K562 (cell line): ENCODE data around the gene GHDC. TPM values are rescaled to one million over a fixed set of nuclear protein-coding genes. Genes with fewer than 3 reads are reported as not detected.

Experiments used
- ATAC-seq: fragments of 200-7000 bp; cut with Tn5 transposase; 3 replicates; pipeline ENCODE4 v1.9.1; 2020; ENCODE audit warnings: moderate library complexity
- BruUV-seq: library from RNA; stranded (reverse); fragments of 400-500 nt; replicated peaks from 2 replicates; lab custom pipeline; 2021; lab: Mats Ljungman, UMichigan
- CTCF ChIA-PET: fragments of 300-600 bp; formaldehyde crosslinking; extraction: SDS; loops from one replicate; lab custom pipeline; 2021; ENCODE audit warnings: low intra/inter-chr PET ratio; lab: Yijun Ruan, JAX
- POLR2A ChIA-PET: fragments of 300-600, 350-650 bp; sonication (Branson Sonifier 250); formaldehyde crosslinking; extraction: SDS; loops from one replicate; lab custom pipeline; 2021; ENCODE audit warnings: antibody characterized with exemption, inconsistent platforms; lab: Yijun Ruan, JAX
- DNase-seq, 4 experiments: peaks; one replicate each; pipeline versions ENCODE4 v3.0.0 to v3.0.0-alpha.2; 2011 to 2018; ENCODE audit warnings: low spot score in 3 of 4, mixed read lengths in 3 of 4; ENCODE audit errors: extremely low read depth in 1 of 4
- FAIRE-seq: peaks from 2 replicates; lab custom pipeline; 2011; peaks lifted over from hg19 to GRCh38; lab: Jason Lieb, UNC
- H2AFZ ChIP-seq: 2 replicates; pipeline ENCODE4 v1.6.0; 2011; ENCODE audit warnings: low read depth, low read length, control low read depth, inconsistent platforms
- H3K27ac ChIP-seq: fragments of 200-600 bp; 3 replicates; pipeline ENCODE4 v1.8.0; 2011; ENCODE audit warnings: low read depth, mild to moderate bottlenecking, control low read depth, inconsistent platforms, low read length, moderate library complexity, mixed read lengths; ENCODE audit errors: extremely low read depth
- H3K27me3 ChIP-seq, 2 experiments: fragments of 300-600 bp in 1 of 2; 2 replicates in 1 of 2; 3 replicates in 1 of 2; pipeline versions ENCODE4 v1.6.0 to v1.8.0; 2011; ENCODE audit warnings: inconsistent platforms in 2 of 2, low read length in 2 of 2, mild to moderate bottlenecking in 1 of 2, mixed read lengths in 1 of 2, moderate library complexity in 1 of 2; ENCODE audit not compliant: control insufficient read depth in 2 of 2, insufficient read depth in 2 of 2
- H3K36me3 ChIP-seq: fragments of 300-600 bp; 3 replicates; pipeline ENCODE4 v1.8.0; 2011; ENCODE audit warnings: mild to moderate bottlenecking, low read length, inconsistent platforms; ENCODE audit not compliant: control insufficient read depth, insufficient read depth
- H3K4me1 ChIP-seq, 2 experiments: fragments of 200-600 bp in 1 of 2; replicated peaks in 1 of 2; 2 replicates in 1 of 2; 3 replicates in 1 of 2; pipeline versions ENCODE4 v1.5.1 to v1.8.0; 2011; ENCODE audit warnings: inconsistent platforms in 2 of 2, low read length in 2 of 2, mild to moderate bottlenecking in 1 of 2, mixed read lengths in 1 of 2, moderate library complexity in 1 of 2; ENCODE audit not compliant: control insufficient read depth in 2 of 2, insufficient read depth in 2 of 2
- H3K4me2 ChIP-seq: 2 replicates; pipeline ENCODE4 v1.6.1; 2011; ENCODE audit warnings: low read length, control low read depth, inconsistent platforms, mixed read lengths; ENCODE audit not compliant: insufficient read depth
- H3K4me3 ChIP-seq: fragments of 200-600 bp; sonication (generic), shearing (Covaris generic); 2 replicates; pipeline ENCODE4 v1.5.1; 2016; ENCODE audit warnings: control low read depth, inconsistent platforms
- H3K79me2 ChIP-seq: fragments of 200-600 bp; 3 replicates; pipeline ENCODE4 v1.8.0; 2011; ENCODE audit warnings: low read length, inconsistent platforms; ENCODE audit not compliant: control insufficient read depth, insufficient read depth
- H3K9ac ChIP-seq, 2 experiments: 2 replicates each; pipeline versions ENCODE4 v1.6.0 to v1.6.1; 2011; ENCODE audit warnings: low read depth in 2 of 2, low read length in 2 of 2, control low read depth in 1 of 2, inconsistent platforms in 1 of 2, mild to moderate bottlenecking in 1 of 2, mixed read lengths in 1 of 2; ENCODE audit not compliant: insufficient read depth in 1 of 2
- H3K9me1 ChIP-seq: one replicate; pipeline ENCODE4 v1.6.0; 2011; ENCODE audit warnings: inconsistent platforms, mild to moderate bottlenecking, low read length, moderate library complexity; ENCODE audit not compliant: control insufficient read depth, insufficient read depth
- H3K9me3 ChIP-seq: replicated peaks from 2 replicates; pipeline ENCODE4 v1.5.1; 2011; ENCODE audit warnings: low read depth, low read length, inconsistent platforms; ENCODE audit not compliant: control insufficient read depth, insufficient read depth
- H4K20me1 ChIP-seq: replicated peaks from 2 replicates; pipeline ENCODE4 v1.6.1; 2011; ENCODE audit warnings: low read length, inconsistent platforms, mixed read lengths; ENCODE audit not compliant: control insufficient read depth, insufficient read depth
- BCOR ChIP-seq: fragments of 450-650 bp; IDR thresholded peaks from 2 replicates; pipeline ENCODE4 v1.6.1; 2016
- CEBPG ChIP-seq, 3 experiments: fragments of 200-800 bp in 1 of 3; sonication (Bioruptor generic) in 1 of 3; sonication (generic) in 1 of 3; formaldehyde crosslinking in 1 of 3; IDR thresholded peaks in 2 of 3; conservative IDR thresholded peaks in 1 of 3; 2 replicates each; pipeline versions ENCODE4 v1.6.1 to v1.8.0; 2016 to 2022; ENCODE audit warnings: missing compliant biosample characterization in 2 of 3, missing genetic modification characterization in 2 of 3, mild to moderate bottlenecking in 1 of 3, missing genetic modification reagents in 1 of 3
- HDAC6 ChIP-seq: IDR thresholded peaks from 2 replicates; pipeline ENCODE4 v1.6.1; 2012; ENCODE audit warnings: low read depth, mild to moderate bottlenecking, control low read depth, inconsistent platforms, low read length, moderate library complexity
- HEY1 ChIP-seq: fragments of 250-450 bp; sonication (Bioruptor Pico); IDR thresholded peaks from 2 replicates; pipeline ENCODE4 v1.5.0; 2020; ENCODE audit warnings: mild to moderate bottlenecking, moderate library complexity, borderline replicate concordance
- HMGXB4 ChIP-seq: sonication (generic); formaldehyde crosslinking; IDR thresholded peaks from 2 replicates; pipeline ENCODE4 v1.8.1; 2023; ENCODE audit warnings: mild to moderate bottlenecking, missing genetic modification reagents
- JUN ChIP-seq, 2 experiments: sonication (generic) in 1 of 2; formaldehyde crosslinking in 1 of 2; IDR thresholded peaks; 2 replicates each; pipeline versions ENCODE4 v1.6.1 to v1.8.0; 2012 to 2022; ENCODE audit warnings: borderline replicate concordance in 2 of 2, mild to moderate bottlenecking in 2 of 2, improper control_type of control experiment in 1 of 2, low read depth in 1 of 2, low read length in 1 of 2, missing genetic modification reagents in 1 of 2
- KDM5B ChIP-seq: fragments of 200-600 bp; sonication (generic); IDR thresholded peaks from 2 replicates; pipeline ENCODE4 v1.6.1; 2012; ENCODE audit warnings: low read depth, mild to moderate bottlenecking, moderate library complexity, low read length, control low read depth, inconsistent platforms; ENCODE audit not compliant: insufficient replicate concordance
- MAZ ChIP-seq, 2 experiments: fragments of 450-650 bp in 1 of 2; sonication (generic) in 1 of 2; formaldehyde crosslinking; IDR thresholded peaks in 1 of 2; conservative IDR thresholded peaks in 1 of 2; 2 replicates each; pipeline versions ENCODE4 v1.4.0 to v1.5.0; 2020; ENCODE audit warnings: mild to moderate bottlenecking in 1 of 2, missing genetic modification reagents in 1 of 2
- POLR2A ChIP-seq: fragments of 450-650 bp; conservative IDR thresholded peaks from 2 replicates; pipeline ENCODE4 v1.6.1; 2016
- SETDB1 ChIP-seq: IDR thresholded peaks from one replicate; pipeline ENCODE4 v1.6.1; 2012; ENCODE audit warnings: low read length, control low read depth, inconsistent platforms
- SMAD3 ChIP-seq: fragments of 450-650 bp; formaldehyde crosslinking; conservative IDR thresholded peaks from 2 replicates; pipeline ENCODE4 v1.4.0; 2020; ENCODE audit warnings: mild to moderate bottlenecking
- SPI1 ChIP-seq: IDR thresholded peaks from 2 replicates; pipeline ENCODE4 v1.6.1; 2011; ENCODE audit warnings: low read depth, low read length, control low read depth, borderline replicate concordance
- ZNF696 ChIP-seq: fragments of 250-450 bp; sonication (Bioruptor Pico); conservative IDR thresholded peaks from 2 replicates; pipeline ENCODE4 v1.4.0; 2020; ENCODE audit warnings: mild to moderate bottlenecking, moderate library complexity
- ZNF778 ChIP-seq: fragments of 450-650 bp; formaldehyde crosslinking; IDR thresholded peaks from 2 replicates; pipeline ENCODE4 v1.4.0; 2020; ENCODE audit warnings: mild to moderate bottlenecking, moderate library complexity
- WGBS: fragments of 100-300 bp; shearing (Covaris generic); methylation state at CpG from one replicate; pipeline ENCODE4 v1.1.6; 2016; ENCODE audit warnings: low coverage, mixed read lengths; ENCODE audit not compliant: insufficient coverage; ENCODE audit errors: missing lambda C conversion rate; 5-methylcytosine and 5-hydroxymethylcytosine counted together
- in situ Hi-C: fragments of 300-500 bp; cut with MboI; formaldehyde crosslinking; loops from 4 replicates; pipeline ENCODE4 v1.15.0; 2018; ENCODE audit warnings: inconsistent platforms, mixed read lengths
- intact Hi-C: fragments of 100-400 bp; cut with micrococcal nuclease; formaldehyde crosslinking; loops from 2 replicates; pipeline ENCODE4 v1.14.2; 2022
- polyA plus RNA-seq, 8 experiments: library from polyadenylated mRNA; depleted of rRNA in 4 of 8; stranded (reverse) in 5 of 8; unstranded in 3 of 8; fragments of >200 nt; fragmentation: Nextera tagmentation in 2 of 8; fragmentation: Illumina TruSeq in 1 of 8; extraction: Ambion mirVana in 2 of 8; extraction: Trizol in 1 of 8; gene quantifications; 2 replicates each; pipeline versions ENCODE4 v1.2.1 to v1.2.3, GENCODE V29; 2011 to 2014; ENCODE audit warnings: inconsistent platforms in 1 of 8, missing spikeins in 1 of 8
- total RNA-seq, 7 experiments: library from RNA; depleted of rRNA in 6 of 7; stranded (reverse); fragments of >200 nt in 6 of 7; fragmentation: Illumina TruSeq in 2 of 7; extraction: Trizol in 2 of 7; gene quantifications; 2 replicates each; pipeline versions ENCODE4 v1.2.1 to v1.2.3, GENCODE V29; 2011 to 2021; ENCODE audit warnings: low replicate concordance in 1 of 7

GHDC gene
- total and polyA plus RNA-seq, 9 of the 15 experiments (the other 6 are each of a cell fraction or from before 2014, with no cell fraction given) = 0.65 to 23.2 (median 11.2) TPM

DNA sequence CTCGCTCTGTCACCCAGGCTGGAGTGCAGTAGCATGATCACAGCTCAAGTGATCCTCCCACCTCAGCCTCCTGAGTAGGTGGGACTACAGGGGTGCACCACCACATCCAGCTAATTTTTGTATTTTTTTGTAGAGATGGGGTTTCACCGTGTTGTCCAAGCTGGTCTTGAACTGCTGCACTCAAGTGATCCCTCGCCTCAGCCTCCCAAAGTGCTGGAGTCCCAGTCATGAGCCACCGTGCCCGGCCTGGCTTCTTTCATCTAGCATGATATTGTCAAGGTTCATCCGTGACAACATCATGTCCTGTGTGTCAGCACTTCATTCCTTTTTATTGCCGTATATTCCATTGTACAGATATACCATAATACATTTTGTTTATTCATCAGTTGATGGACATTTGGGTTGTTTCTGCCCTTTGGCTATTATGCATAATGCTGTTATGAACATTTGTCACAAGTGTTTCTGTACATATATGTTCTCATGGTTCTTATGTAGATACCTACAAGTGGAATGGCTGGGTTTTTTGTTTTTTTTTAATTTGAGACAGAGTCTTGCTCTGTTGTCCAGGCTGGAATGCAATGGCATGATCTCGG is 3.4 kb upstream of the GHDC start:
- H3K4me1 ChIP-seq = peaks cover 21 to 23% of the 10 kb centered on the region in 2 experiments; a peak in 4 of 5 replicates
- in situ Hi-C loops = no loop called here
- no peaks in the 10 kb centered on the region for H3K27me3 ChIP-seq
- FAIRE-seq (no peak), ATAC-seq (no peak), DNase-seq (no peak)
- peaks cover 11% of the 10 kb centered on the region; the same call in 2 of the 3 replicates for H3K79me2 ChIP-seq
- no peak overlapping the region for H3K9ac ChIP-seq
- ChIA-PET POLR2A (interaction anchor here (0.6 to 1.2 kb wide), 5 partner anchors 9 to 180 kb away, joined by 3 to 5 read pairs (median 4); partner anchors contain the start of gene DNAJC7), CTCF (no interaction called here)
- BruUV-seq = no TSS peak
- no peak overlapping the region for H3K27ac ChIP-seq
- no peaks in the 10 kb centered on the region for H3K9me1 ChIP-seq
- no peak for TF ChIP-seq HDAC6
- TF ChIP-seq ZNF778 (CRISPR knock-in tag) = no peak
- TF ChIP-seq SETDB1 = no peak
- TF ChIP-seq MAZ (CRISPR knock-in tag; conservative IDR thresholded peaks at IDR 0.05 in 1 of 2, IDR thresholded peaks at IDR 0.05 in 1 of 2) = no peak
- no peak for TF ChIP-seq KDM5B
- TF ChIP-seq JUN (IDR thresholded peaks at IDR 0.05; ENCODE audit: borderline replicate concordance, low read depth, low read length) = no peak
- TF ChIP-seq JUN (CRISPR knock-in tag; IDR thresholded peaks at IDR 0.05; ENCODE audit: borderline replicate concordance) = no peak
- TF ChIP-seq HMGXB4 (CRISPR knock-in tag) = no peak
- TF ChIP-seq SPI1 = no peak
- peak; percentile 56 for TF ChIP-seq POLR2A
- TF ChIP-seq ZNF696 = no peak
- no peak for TF ChIP-seq HEY1 (CRISPR knock-in tag)
- no peak for TF ChIP-seq CEBPG (CRISPR knock-in tag; IDR thresholded peaks at IDR 0.05)
- no peak for TF ChIP-seq CEBPG (tag; conservative IDR thresholded peaks at IDR 0.05 in 1 of 2, IDR thresholded peaks at IDR 0.05 in 1 of 2)
- no peak for TF ChIP-seq SMAD3
- 0 out of 2 replicates have a peak, but pooled peaks have one; percentile 12 for TF ChIP-seq BCOR
- H3K36me3 ChIP-seq = peaks cover 40% of the 10 kb centered on the region; the same call in 2 of the 3 replicates
- no peak overlapping the region for H2AFZ ChIP-seq
- WGBS = 73% methylated on average over 8 of the region's 8 CpGs
- no peaks in the 10 kb centered on the region for H3K9me3 ChIP-seq
- no peak overlapping the region for H3K4me2 ChIP-seq
- intact Hi-C loops = no loop called here
- no peak overlapping the region for H3K4me3 ChIP-seq
- H4K20me1 ChIP-seq = no peaks in the 10 kb centered on the region
